Putamen (tissue), 1 donor: ENCODE data around the gene UBAC1.
"Not testable (repeated sequence)": the region's sequence is repeated elsewhere in the genome, so short reads cannot be mapped to it uniquely, and the experiment has no call there.

Source experiments
- DNase-seq: peaks from one replicate; pipeline ENCODE4 v3.0.0-alpha.2; 2016; ENCODE audit warnings: low spot score

The UBAC1 gene

DNA sequence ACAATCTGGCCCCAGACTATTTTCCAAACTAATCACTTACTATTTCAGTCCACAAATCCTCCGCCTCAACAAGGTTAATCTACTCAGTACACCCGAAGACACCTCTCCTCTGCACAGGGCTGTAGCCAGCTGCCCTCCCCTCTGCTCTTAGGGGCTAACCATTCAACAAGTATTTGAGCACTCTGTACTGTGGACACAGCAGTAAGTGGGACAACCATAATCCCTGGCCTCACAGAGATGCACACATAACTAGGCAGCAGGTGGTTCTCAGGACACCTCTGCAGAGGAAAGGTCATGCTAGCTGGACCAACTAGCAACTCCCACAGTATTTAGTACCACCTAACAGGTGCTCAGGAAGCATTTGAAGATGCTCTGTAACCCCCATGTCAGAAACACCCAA lies 59.3 kb downstream of the UBAC1 start:
- no peak for DNase-seq

DNA sequence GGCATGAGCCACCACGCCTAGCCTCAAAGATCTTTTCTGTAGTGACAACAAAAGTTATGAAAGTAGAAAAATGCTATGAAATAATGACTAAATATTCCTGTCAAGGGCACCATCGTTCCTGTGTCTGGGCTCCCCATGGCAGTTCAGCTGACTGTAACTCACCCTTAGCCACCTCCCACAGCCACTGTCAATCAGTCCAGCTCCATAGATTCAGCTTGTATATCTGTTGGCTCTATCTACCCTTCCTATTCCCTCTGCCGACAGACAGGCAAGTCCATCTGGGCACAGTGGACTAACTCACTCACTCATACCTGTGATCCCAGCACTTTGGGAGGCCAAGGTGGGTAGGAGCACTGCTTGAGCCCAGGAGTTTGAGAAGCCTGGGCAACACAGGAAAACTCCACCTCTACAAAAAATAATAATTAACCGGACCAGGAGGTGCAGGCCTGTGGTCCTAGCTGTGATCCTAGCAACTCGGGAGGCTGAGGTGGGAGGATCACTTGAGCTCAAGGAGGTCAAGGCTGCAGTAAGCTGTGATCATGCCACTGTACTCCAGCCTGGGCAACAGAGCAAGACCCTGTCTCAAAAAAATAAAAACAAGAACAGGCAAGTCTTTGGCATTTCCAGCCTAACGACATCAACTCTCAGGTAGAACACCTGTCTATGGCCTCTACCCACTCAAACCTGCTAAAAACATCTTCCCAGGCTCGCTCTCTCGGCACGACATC lies 60.0 kb downstream of the UBAC1 start:
- no peak for DNase-seq

DNA sequence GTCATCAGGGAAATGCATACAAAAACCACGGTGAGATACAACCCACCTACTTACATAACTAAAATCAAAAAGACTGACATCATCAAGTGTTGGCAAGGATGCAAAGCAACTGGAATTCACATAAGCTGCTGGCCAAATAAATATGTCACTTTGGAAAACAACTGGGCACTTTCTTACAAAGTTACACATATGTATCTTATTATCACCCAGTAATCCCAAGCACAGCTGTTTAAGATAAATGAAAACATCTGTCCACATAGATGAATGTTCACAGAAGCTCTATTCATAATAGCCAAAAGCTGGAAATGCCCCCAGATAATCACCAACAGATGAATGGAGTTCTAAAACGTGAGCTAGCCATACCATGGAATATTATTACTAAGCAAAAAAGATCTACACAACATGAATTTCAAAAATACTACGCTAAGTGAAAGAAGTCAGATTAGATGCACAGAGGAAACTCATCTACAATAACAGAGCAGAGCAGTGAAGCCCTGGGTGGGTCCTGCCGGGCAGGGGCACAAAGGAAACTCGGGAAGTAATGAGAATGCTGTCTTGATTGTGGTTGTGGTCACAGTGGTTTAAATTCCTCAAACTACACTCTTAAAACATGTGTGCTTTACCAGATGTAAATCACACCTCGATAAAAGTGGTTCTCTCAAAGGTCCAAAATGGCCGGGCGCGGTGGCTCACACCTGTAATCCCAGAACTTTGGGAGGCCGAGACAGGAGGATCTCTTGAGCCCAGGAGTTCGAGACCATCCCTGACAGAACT lies 62.4 kb downstream of the UBAC1 start:
- DNase-seq = no peak

DNA sequence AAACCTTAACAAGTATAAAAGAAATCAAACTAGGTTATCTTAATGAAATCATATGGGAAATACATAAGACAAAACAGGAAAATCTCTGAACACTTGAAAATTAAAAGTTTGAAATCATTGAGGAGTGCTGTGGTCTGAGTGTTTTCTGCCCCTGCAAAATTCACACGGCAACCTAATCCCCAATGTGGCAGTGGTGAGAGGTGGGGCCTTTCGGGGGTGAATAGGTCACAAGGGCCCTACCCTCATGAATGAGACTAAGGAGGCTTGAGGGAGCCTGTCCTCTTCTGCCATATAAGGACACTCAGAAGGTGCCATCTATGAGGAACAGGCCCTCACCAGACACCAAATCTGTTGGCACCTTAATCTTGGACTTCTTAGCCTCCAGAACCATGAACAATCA lies 64.5 kb downstream of the UBAC1 start:
- DNase-seq = no peak

DNA sequence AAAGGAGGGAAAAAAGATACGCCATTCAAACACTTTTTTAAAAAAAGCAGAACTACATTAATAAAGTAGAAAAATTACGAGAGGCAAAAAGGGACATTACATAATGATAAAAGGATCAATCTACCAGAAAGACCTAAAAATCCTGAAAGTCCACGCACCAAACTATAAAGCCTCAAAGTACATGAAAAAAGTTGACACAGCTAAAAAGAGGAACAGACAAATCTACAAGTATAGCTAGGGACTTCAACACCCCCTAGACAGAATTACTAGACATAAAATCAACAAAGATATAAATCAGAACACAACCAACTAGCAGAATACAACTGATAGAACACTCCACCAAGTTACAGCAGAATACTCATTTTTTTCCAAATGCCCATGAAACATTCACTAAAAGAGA lies 65.0 kb downstream of the UBAC1 start:
- DNase-seq = no peak

DNA sequence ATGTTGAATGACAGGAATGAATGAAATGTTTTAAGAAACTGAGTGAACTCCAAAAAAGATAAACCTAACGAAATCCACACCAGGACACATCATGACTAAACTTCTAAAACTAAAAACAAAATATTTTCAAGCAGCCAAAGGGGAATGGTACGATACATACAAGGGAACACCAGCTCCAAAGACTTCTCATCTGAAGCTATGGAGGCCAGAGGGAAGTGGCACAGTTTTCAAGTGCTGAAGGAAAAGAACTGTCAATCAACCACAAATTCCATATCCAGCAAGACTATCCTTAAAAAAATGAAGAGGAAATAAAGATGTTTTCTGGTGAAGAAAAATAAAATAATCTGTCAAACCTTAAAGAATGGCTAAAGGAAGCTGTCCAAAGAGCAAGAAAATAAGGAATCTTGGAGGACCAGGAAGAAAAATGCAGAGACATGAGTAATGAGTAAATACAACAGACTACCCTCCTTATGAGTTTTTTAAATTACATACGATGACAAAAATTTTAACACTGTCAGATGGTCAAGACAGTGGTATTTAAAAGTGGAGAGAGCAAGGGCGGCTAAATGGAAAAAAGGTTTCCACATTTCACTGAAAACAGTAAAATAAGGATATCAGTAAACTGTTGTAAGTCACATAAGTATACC lies 65.8 kb downstream of the UBAC1 start:
- no peak for DNase-seq

DNA sequence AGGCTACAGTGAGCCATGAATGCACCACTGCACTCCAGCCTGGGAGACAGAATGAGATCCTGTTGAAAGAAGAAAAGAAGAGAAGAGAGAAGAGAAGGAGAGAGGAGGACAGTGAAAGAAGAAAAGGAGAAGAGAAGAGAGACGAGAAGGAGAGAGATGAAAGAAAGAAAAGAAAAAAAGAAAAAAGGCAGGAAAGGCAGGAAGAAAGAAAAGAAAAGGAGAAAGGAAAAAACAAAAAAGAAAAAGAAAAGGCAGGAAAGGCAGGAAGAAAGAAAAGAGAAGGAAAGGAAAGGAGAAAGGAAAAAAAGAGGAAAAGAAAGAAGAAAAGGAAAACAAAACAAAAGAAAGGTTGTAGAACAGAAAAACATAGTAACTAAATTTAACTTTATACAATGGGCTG lies 68.1 kb downstream of the UBAC1 start:
- DNase-seq = no peak

DNA sequence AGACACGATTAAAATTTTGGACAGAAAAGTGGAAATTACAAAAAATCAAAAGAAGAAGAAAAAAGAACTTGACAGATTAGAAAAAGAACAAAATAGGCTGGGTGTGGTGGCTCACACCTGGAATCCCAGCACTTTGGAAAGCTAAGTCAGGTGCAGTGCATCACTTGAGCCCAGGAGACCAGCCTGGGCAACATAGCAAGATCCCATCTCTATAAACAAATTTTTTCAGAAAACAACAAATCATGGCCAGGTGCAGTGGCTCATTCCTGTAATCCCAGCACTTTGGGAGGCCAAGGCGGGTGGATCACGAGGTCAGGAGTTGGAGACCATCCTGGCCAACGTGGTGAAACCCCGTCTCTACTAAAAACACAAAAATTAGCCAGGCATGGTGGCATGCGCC lies 68.8 kb downstream of the UBAC1 start:
- DNase-seq = not testable (repeated sequence)

DNA sequence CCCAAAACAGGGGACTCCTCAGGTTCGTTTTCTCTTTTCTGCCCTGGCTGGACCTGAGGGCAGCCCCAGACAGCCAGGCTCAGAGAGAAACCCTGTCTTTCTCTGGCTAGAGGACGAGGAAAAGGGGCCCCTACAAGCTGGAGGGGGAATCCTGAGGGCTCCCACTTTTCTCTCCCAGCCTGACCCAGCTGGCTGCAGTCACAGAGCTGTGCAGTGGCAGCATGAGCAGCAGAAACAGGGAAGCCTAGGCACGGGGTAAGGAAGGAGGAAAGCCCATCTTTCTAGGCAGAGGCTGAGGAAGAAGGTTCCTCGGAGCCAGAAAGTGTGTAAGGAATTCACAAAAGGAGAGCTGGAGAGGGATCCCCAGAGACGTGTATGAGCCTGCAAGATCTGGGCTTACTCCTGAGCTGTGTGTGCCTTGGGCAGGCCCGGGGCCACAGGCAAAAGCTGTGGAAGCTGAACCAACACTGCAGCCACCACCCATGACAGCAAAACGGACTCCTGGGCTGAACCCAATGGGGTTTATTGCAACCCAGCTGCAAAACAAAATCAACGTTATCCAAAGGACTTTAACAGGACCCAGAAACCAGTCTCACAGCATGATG lies 70.0 kb downstream of the UBAC1 start:
- no peak for DNase-seq

DNA sequence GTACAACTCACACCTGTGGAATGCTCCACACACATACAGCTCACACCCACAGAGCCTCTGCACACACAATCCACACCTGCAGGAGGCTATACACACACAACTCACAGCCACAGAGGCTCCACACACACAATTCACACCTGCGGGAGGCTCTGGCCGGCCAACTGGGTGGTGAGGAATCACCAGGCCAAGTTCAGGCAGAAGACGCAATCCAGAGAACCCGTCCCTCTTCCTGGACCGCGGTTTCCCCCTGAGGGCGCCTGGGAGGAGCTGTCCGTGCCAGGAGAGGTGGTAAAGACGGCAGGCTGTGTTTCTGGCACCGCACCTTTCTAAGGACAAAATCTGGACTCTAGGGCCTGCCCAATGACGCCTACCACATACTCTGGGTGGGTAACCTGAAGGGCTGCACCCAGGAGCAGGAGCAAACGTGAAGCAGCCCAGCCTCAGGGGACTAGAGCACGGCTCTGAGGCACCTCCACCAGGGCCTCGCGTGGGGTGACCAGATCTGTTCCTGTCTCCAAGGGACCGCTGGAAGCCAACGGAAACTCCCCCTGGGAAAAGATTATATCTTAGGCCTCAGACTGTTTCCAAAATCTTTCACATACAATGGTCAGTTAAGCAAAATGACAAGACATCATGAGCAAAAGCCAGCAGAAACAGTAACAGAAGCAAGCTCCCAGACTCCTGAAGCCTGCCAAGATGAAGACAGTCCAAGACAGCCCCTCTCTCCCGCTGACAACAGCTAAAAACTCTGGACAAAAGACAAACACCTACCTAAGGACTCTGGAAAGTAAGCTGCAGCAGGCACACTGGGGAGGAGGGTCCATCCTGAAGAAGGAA lies 70.8 kb downstream of the UBAC1 start:
- DNase-seq = no peak

DNA sequence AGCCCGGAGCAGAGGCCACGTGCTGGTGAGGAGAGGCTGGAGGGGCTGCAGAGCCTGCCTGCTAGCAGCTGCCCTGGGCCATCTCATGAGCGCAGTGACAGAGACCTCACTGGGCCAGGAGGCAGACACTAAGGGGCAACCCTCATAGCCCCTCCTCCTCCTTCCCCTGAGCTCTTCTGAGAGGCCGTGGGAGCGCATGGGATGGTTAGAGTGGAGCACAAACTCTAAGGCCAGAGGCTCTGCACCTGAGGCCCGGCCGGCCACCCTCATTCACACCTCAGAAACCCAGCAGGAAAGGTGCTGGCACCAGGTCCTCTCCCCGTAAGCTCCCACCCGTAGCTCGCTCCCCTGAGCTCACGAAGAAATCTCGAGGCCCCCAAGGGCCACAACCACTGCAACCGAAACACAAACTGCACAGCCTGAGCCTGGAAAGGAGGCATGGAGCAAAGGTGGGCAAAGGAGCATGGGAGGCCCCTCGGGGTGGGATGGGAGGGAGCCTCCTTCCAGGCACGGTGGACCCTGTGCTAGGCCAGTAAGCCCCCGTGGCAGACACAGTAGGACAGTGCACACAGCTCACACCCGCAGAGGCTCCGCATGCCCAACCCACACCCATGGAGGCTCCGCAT lies 71.5 kb downstream of the UBAC1 start:
- DNase-seq = no peak

DNA sequence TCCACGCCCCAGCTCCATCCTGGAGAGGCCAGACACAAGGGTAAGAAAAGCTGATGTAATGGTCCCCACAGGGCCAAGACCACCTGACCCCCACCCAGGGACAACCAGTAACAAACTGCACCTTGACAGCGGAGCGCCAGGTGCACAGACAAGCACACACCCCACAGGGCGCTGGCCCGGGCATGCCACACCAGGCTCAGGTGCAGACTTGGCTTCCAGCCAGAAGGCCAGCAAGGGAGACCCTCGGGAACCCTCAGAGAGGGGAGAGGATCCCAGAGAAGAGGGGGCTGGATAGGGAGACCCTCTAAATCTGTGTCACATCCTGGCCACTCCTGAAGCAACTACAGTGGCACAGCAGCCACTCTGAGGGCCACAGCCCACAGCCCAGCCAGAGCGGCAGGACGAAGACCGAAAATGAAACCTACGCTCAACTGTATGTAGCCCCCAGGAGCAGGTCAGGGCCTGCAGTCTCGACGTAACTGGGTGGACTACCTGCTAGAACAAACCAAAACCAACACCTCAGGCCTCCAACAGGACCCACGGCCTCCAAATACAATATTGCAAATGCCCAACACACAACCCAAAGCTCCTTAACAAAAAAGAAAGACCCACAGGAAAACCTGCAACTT lies 72.3 kb downstream of the UBAC1 start:
- no peak for DNase-seq

DNA sequence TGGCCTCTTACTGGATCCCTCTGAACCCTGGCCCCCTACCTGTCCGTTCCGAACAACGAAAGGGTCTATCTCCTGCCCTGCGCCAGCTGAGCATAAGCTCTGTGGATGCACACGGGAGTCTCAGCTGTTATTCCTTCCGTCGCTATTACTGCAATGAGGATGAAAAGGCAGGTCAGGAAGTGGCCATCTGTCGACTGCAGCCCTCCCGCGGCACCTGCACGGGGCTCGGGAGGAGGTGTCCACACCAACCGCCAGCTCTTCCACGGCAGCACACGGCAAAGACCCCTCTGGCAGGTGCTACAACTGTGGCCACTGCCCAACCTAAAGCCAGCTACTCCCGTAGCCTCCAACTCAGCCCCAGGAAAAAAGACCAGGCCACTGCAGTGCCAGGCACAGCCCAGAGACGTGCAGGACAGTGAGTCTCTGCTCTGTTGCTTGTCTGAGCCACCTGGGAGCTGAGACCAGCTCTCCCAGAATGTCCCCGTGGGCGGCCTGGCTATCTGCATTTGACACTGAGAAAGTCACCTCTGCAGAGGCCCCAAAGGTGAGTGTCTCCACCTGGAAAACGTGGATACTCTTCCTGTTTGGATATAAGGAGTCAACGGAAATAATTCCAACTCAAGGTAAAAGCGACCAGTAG lies 72.9 kb downstream of the UBAC1 start:
- DNase-seq = no peak

DNA sequence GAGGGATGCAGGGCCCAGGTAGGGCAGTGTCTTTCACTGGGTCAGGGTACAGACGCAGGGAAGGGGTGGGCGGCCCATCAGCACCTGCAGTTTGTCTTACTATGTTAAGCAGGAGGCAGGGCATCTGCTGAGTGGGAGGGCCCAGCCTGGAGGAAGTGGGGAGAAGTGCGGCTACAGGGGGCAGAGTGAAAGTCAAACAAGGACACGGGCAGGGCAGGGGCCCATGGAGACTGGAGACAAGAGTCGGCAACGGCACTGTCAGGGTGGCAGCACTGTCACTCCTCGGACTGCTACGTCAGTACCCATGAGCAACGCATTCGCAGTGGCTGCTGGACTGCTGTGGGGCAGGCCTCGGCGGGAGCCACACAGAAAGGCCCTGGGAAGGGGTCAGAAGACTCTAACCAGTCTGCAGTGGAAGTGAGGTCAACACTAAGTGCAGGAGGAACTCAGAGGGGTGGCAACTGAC lies 73.6 kb downstream of the UBAC1 start:
- DNase-seq = no peak

DNA sequence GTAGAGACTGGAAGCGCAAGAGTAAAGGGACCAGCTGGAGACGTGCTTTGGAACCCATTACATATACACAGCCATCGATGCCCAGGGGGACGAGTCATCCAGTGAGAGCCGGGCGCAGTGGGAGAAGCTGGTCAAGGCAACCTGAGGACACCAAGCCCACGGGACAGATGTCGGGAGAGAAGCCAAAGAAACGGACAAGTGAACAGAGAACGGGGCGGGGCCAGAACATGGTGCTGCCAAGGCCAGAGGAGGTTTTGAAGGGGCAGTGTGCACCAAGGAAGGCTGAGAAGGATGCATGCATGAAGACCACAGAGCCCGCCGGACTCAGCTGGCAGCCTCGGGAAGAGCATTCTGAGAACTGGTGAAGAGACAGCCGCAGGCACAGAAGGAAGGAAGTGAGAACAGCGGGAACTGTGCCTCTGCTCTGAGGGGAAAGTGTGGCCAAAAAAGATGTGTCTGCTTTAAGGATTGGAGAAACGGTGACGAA lies 74.1 kb downstream of the UBAC1 start:
- no peak for DNase-seq

DNA sequence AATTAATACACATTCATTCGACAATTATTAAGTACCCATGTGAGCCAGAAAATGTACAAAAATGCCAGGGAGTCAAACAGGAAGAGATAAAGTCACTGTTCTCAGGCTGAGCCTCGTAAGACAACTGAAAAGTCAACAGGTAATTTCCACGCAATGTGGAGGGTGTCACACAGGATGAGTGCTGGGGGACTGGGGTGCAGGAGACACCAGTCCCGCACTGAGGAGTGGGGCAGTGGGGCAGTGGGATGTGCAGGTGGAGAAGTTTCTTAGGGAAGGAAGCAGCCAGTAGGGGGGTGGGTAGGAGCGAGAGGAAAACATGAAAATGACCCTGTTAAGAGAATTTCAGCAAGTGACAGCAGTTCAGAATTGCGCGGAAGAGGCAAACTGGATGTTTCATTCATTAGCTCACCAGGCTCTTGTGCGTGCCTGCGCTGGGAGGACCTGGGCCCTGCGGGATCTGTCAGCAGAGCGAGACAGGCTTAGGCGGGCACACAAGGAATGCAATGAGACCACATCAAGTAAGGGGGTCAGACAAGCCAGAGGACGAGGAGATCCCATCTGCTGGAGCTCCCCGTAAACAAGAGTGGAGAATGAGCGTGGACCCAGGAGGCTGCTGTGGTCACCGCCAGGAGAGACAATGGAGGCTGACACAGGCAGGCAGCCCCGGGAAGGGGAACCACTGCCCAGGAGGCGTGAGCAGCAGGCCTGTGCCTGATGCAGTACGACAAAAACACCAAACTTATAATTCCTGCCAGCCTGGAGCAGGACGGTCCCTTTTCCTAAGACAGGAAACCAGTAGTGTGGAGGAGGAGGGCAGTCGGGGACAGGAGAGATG lies 74.8 kb downstream of the UBAC1 start:
- DNase-seq = no peak

DNA sequence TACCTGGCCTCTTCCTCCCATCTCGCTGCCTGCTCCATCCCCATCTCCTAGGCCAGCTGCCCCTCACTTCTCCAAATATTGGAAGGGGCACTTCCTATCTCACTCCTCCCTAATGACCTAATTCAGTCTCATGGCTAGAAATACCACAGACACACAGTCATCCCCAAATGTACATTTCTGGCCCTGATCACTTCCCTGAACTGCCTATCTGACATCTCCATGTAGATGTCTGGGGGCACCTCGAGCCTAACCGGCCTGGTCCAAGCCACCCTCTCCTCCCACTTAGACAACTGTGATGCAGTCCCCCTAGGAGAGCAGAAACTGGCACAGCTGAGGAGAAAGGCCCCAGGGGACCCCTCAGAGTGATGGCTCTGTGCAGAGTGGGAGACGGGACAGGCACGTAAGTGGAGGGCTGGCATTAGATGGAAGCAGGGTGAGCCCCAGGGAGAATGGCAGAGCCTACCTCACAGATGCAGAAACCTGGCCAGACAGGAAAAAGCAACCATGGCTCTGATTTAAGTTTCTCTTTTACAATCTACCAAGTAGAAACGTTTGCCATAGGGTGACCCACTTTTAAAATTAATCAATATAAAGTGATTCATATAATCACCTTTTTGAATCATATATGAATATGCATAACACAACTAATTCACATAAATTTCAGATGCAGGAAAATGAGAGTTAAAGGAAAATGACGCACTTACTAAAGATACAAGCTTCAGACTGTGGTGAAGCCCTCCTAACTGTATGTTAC lies 75.9 kb downstream of the UBAC1 start:
- DNase-seq = no peak

DNA sequence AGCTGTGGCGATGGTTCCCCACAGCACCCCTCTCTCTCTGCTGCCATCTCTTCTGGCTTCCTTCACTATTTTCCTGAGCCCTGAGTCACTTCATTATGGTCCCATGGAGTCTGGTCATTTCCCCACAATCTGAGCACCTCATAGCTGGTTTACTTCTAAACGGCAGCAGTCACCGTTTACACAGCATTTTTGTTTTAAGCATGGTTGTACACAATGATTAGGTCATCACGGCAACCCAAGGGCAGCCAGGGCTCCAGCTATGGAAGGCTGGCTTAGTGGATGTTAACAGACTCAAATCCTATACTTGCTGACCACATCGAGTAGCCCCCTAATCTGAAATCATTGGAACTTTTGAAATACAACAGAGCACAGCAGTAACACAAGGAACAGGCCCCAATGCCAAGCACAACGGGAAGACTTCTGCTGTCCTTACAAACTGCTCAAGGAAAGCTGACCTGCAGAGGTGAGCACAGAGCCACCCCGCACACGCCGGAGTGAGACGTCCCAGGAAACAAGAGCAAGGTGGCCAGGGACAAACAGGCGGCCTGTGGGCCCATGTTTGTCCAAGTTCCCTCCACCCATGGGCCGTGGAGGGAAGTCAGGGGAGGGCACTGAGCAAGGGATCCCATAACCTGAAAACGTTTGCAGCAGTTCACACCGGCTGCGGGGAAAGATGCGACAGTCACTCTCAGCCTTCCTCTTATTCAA lies 76.7 kb downstream of the UBAC1 start:
- no peak for DNase-seq
